Neuronal stem cell (in vitro differentiated cells): ENCODE data around the gene CMTR1.

ENCODE experiments used
- DNase-seq: peaks from one replicate; pipeline ENCODE4 v3.0.0-alpha.2; 2013; ENCODE audit warnings: low spot score
- H2AFZ ChIP-seq: one replicate; pipeline ENCODE4 v1.6.1; 2013; ENCODE audit warnings: mild to moderate bottlenecking, low read length, inconsistent platforms
- H2AK5ac ChIP-seq: 2 replicates; pipeline ENCODE4 v1.6.1; 2013; ENCODE audit warnings: low read depth, mild to moderate bottlenecking, inconsistent platforms, low read length, moderate library complexity, mixed read lengths
- H2BK120ac ChIP-seq: 2 replicates; pipeline ENCODE4 v1.6.1; 2013; ENCODE audit warnings: low read depth, mild to moderate bottlenecking, inconsistent platforms, low read length, moderate library complexity, mixed read lengths
- H2BK12ac ChIP-seq: one replicate; pipeline ENCODE4 v1.6.1; 2013; ENCODE audit warnings: low read length, inconsistent platforms
- H2BK15ac ChIP-seq: 2 replicates; pipeline ENCODE4 v1.6.1; 2013; ENCODE audit warnings: mild to moderate bottlenecking, low read length, inconsistent platforms, mixed read lengths
- H2BK5ac ChIP-seq: one replicate; pipeline ENCODE4 v1.6.1; 2013; ENCODE audit warnings: inconsistent platforms, mild to moderate bottlenecking, low read length, moderate library complexity
- H3K14ac ChIP-seq: one replicate; pipeline ENCODE4 v1.6.1; 2013; ENCODE audit warnings: low read length, inconsistent platforms
- H3K18ac ChIP-seq: 2 replicates; pipeline ENCODE4 v1.6.1; 2013; ENCODE audit warnings: low read length, inconsistent platforms
- H3K23ac ChIP-seq: 2 replicates; pipeline ENCODE4 v1.6.1; 2013; ENCODE audit warnings: low read depth, mild to moderate bottlenecking, mixed read lengths, low read length, inconsistent platforms; ENCODE audit not compliant: poor library complexity
- H3K27ac ChIP-seq: replicated peaks from 3 replicates; pipeline ENCODE4 v1.5.1; 2013; ENCODE audit warnings: low read length, inconsistent platforms
- H3K27me3 ChIP-seq, 3 experiments: 2 replicates each; pipeline ENCODE4 v1.6.1; 2013; ENCODE audit warnings: low read length in 3 of 3, mild to moderate bottlenecking in 2 of 3, inconsistent platforms in 1 of 3, low read depth in 1 of 3, mixed read lengths in 1 of 3, moderate library complexity in 1 of 3; ENCODE audit not compliant: control insufficient read depth in 3 of 3, insufficient read depth in 3 of 3
- H3K36me3 ChIP-seq, 2 donors: replicated peaks in 1 of 2; 2 replicates each; pipeline ENCODE4 v1.6.1; 2013; ENCODE audit warnings: low read length in 2 of 2; ENCODE audit not compliant: control insufficient read depth in 2 of 2, insufficient read depth in 2 of 2
- H3K4ac ChIP-seq: 2 replicates; pipeline ENCODE4 v1.6.1; 2013; ENCODE audit warnings: inconsistent platforms, mild to moderate bottlenecking, low read length, moderate library complexity
- H3K4me1 ChIP-seq, 2 donors: 1 replicate in 1 of 2; 2 replicates in 1 of 2; pipeline ENCODE4 v1.6.1; 2013; ENCODE audit warnings: low read length in 2 of 2, low read depth in 1 of 2; ENCODE audit not compliant: control insufficient read depth in 2 of 2, insufficient read depth in 1 of 2
- H3K4me2 ChIP-seq: one replicate; pipeline ENCODE4 v1.6.1; 2013; ENCODE audit warnings: mild to moderate bottlenecking, low read length, inconsistent platforms; ENCODE audit not compliant: insufficient read depth, poor library complexity, severe bottlenecking
- H3K4me3 ChIP-seq, 2 donors: 2 replicates each; pipeline ENCODE4 v1.5.1; 2013; ENCODE audit warnings: low read length in 2 of 2, mild to moderate bottlenecking in 2 of 2, inconsistent platforms in 1 of 2, moderate library complexity in 1 of 2
- H3K79me1 ChIP-seq: one replicate; pipeline ENCODE4 v1.6.1; 2013; ENCODE audit warnings: low read depth, mild to moderate bottlenecking, inconsistent platforms, low read length, moderate library complexity
- H3K9ac ChIP-seq: one replicate; pipeline ENCODE4 v1.6.1; 2013; ENCODE audit warnings: mild to moderate bottlenecking, low read depth, low read length, inconsistent platforms; ENCODE audit not compliant: poor library complexity
- H3K9me3 ChIP-seq, 2 donors: replicated peaks in 1 of 2; 2 replicates each; pipeline versions ENCODE3 to v1.6.1; 2013; ENCODE audit warnings: low read length in 2 of 2, mild to moderate bottlenecking in 2 of 2, inconsistent platforms in 1 of 2, low read depth in 1 of 2, mixed read lengths in 1 of 2, moderate library complexity in 1 of 2; ENCODE audit not compliant: control insufficient read depth in 2 of 2, insufficient read depth in 1 of 2
- H4K8ac ChIP-seq: one replicate; pipeline ENCODE4 v1.6.1; 2013; ENCODE audit warnings: low read depth, mild to moderate bottlenecking, inconsistent platforms, low read length, moderate library complexity
- H4K91ac ChIP-seq: one replicate; pipeline ENCODE4 v1.6.1; 2013; ENCODE audit warnings: low read length, low read depth, mild to moderate bottlenecking, inconsistent platforms; ENCODE audit not compliant: poor library complexity
- WGBS, 2 donors: extraction: QIAGEN DNeasy Blood & Tissue Kit; methylation state at CpG; one replicate each; pipeline ENCODE4 v1.1.7; 2013; ENCODE audit warnings: missing lambda C conversion rate in 2 of 2, mixed read lengths in 1 of 2; ENCODE audit not compliant: insufficient read length in 2 of 2, insufficient replicate concordance in 1 of 2; ENCODE audit errors: extremely low coverage in 2 of 2; 5-methylcytosine and 5-hydroxymethylcytosine counted together

CMTR1 gene

GRCh38 chr6:37507077-37507476 is 74.1 kb downstream of the CMTR1 start:
- Histone ChIP-seq H3K4me1 (peaks cover 7 to 13% of the 10 kb centered on the region in 2 donors), H3K18ac (no peak overlapping the region), H2BK5ac (no peak overlapping the region), H4K91ac (no peak overlapping the region), H3K27me3 (peaks cover 0 to 5% (median 0%) of the 10 kb centered on the region in 3 experiments), H3K27ac (no peak overlapping the region), H2BK12ac (no peak overlapping the region), H3K9me3 (no peaks in the 10 kb centered on the region), H3K9ac (no peak overlapping the region), H2BK120ac (no peak overlapping the region), H2BK15ac (no peak overlapping the region), H2AK5ac (no peak overlapping the region), H3K23ac (no peak overlapping the region), H2AFZ (peak overlapping the region; percentile 28), H3K4me3 (no peak overlapping the region), H3K14ac (no peak overlapping the region), H3K4me2 (no peak overlapping the region), H4K8ac (no peak overlapping the region), H3K36me3 (no peaks in the 10 kb centered on the region), H3K79me1 (no peaks in the 10 kb centered on the region), H3K4ac (no peak overlapping the region)
- WGBS, 2 donors, result no CpG with 5 or more reads among the region's 5 CpGs
- no peak for DNase-seq

GRCh38 chr6:37507690-37508421 is 74.8 kb downstream of the CMTR1 start:
- Histone ChIP-seq H3K4me3 (no peak overlapping the region), H2BK12ac (no peak overlapping the region)
- no CpG with 5 or more reads among the region's 4 CpGs for WGBS, 2 donors

GRCh38 chr6:37511201-37511600 is 78.2 kb downstream of the CMTR1 start:
- H3K23ac ChIP-seq, result no peak overlapping the region
- H2AK5ac ChIP-seq, result no peak overlapping the region
- H2BK120ac ChIP-seq, result no peak overlapping the region
- H2BK5ac ChIP-seq, result no peak overlapping the region
- H2BK15ac ChIP-seq, result peak overlapping the region; percentile 71
- H3K18ac ChIP-seq, result peak overlapping the region; percentile 15
- H3K27me3 ChIP-seq, result peaks cover 0 to 32% (median 0%) of the 10 kb centered on the region in 3 experiments
- H3K4me1 ChIP-seq, result peaks cover 38 to 41% of the 10 kb centered on the region in 2 donors
- no peak overlapping the region for H3K4ac ChIP-seq
- DNase-seq, result no peak
- H4K8ac ChIP-seq, result no peak overlapping the region
- no peaks in the 10 kb centered on the region for H3K36me3 ChIP-seq
- no peak overlapping the region for H3K9ac ChIP-seq
- H3K27ac ChIP-seq, result no peak overlapping the region
- H3K4me2 ChIP-seq, result no peak overlapping the region
- H4K91ac ChIP-seq, result no peak overlapping the region
- no peak overlapping the region for H3K4me3 ChIP-seq
- no peak overlapping the region for H3K14ac ChIP-seq
- no CpG with 5 or more reads among the region's 5 CpGs for WGBS, 2 donors
- H3K9me3 ChIP-seq, result no peaks in the 10 kb centered on the region
- no peak overlapping the region for H2AFZ ChIP-seq
- H3K79me1 ChIP-seq, result no peaks in the 10 kb centered on the region
- H2BK12ac ChIP-seq, result no peak overlapping the region

More at GRCh38 chr6:37507690-37508421, 74.8 kb downstream of the CMTR1 start:
- Histone ChIP-seq H3K4ac (no peak overlapping the region), H2BK120ac (no peak overlapping the region), H3K36me3 (no peaks in the 10 kb centered on the region), H3K79me1 (no peaks in the 10 kb centered on the region), H2BK5ac (no peak overlapping the region), H3K23ac (no peak overlapping the region), H4K91ac (no peak overlapping the region), H3K27ac (no peak overlapping the region), H3K9ac (no peak overlapping the region), H2BK15ac (no peak overlapping the region), H3K9me3 (no peaks in the 10 kb centered on the region), H3K18ac (no peak overlapping the region), H3K27me3 (peaks cover 0 to 12% (median 0%) of the 10 kb centered on the region in 3 experiments), H2AK5ac (no peak overlapping the region), H3K4me1 (peaks cover 15 to 20% of the 10 kb centered on the region in 2 donors), H2AFZ (no peak overlapping the region), H3K4me2 (no peak overlapping the region), H3K14ac (no peak overlapping the region), H4K8ac (no peak overlapping the region)
- DNase-seq, result no peak

GRCh38 chr6:37511910-37512399 is 78.9 kb downstream of the CMTR1 start:
- Histone ChIP-seq H3K9me3 (no peaks in the 10 kb centered on the region), H2BK5ac (no peak overlapping the region), H3K4me1 (peaks cover 43 to 49% of the 10 kb centered on the region in 2 donors), H3K4me2 (no peak overlapping the region), H3K14ac (no peak overlapping the region), H2AFZ (peak overlapping the region; percentile 76), H2BK15ac (peak overlapping the region; percentile 71), H3K18ac (peak overlapping the region; percentile 86), H2AK5ac (peak overlapping the region; percentile 26), H3K27ac (no peak overlapping the region), H2BK12ac (peak overlapping the region; percentile 60), H3K36me3 (no peaks in the 10 kb centered on the region), H3K4me3 (no peak overlapping the region), H3K79me1 (no peaks in the 10 kb centered on the region), H2BK120ac (peak overlapping the region; percentile 78), H4K91ac (peak overlapping the region; percentile 39), H4K8ac (no peak overlapping the region), H3K27me3 (peaks cover 0 to 32% (median 0%) of the 10 kb centered on the region in 3 experiments), H3K23ac (peak overlapping the region; percentile 23), H3K9ac (peak overlapping the region; percentile 15), H3K4ac (no peak overlapping the region)
- WGBS, 2 donors, result no CpG with 5 or more reads among the region's 16 CpGs
- no peak for DNase-seq
